GM10847 (cell line): Measurements from ENCODE around the gene RABGAP1L.

Experiments
- POLR2A ChIP-seq: IDR thresholded peaks from 2 replicates; pipeline ENCODE4 v1.6.1; 2011; ENCODE audit not compliant: insufficient read length; ENCODE audit errors: extremely low read depth

Gene RABGAP1L

GRCh38 chr1:174875306-174875705, 716.0 kb downstream of the RABGAP1L start:
- no peak for TF ChIP-seq POLR2A

- no peak for TF ChIP-seq POLR2A
Measured at GRCh38 chr1:174877208-174877673, 717.9 kb downstream of the RABGAP1L start.

- TF ChIP-seq POLR2A, result no peak
Measured at GRCh38 chr1:174880171-174880570, 720.9 kb downstream of the RABGAP1L start.

- no peak for TF ChIP-seq POLR2A
Measured at GRCh38 chr1:174883409-174883808, 724.1 kb downstream of the RABGAP1L start.

GRCh38 chr1:174884038-174884437, 724.7 kb downstream of the RABGAP1L start:
- TF ChIP-seq POLR2A, result no peak

GRCh38 chr1:174884566-174884965, 725.2 kb downstream of the RABGAP1L start:
- TF ChIP-seq POLR2A, result no peak

- no peak for TF ChIP-seq POLR2A
Measured at GRCh38 chr1:174890024-174890423, 730.7 kb downstream of the RABGAP1L start.

GRCh38 chr1:174892016-174892415, 732.7 kb downstream of the RABGAP1L start:
- TF ChIP-seq POLR2A, result no peak

GRCh38 chr1:174894117-174894762, 734.9 kb downstream of the RABGAP1L start:
- no peak for TF ChIP-seq POLR2A

GRCh38 chr1:174898102-174898797, 738.9 kb downstream of the RABGAP1L start:
- TF ChIP-seq POLR2A, result no peak

- TF ChIP-seq POLR2A, result no peak
Measured at GRCh38 chr1:174900317-174900716, 741.0 kb downstream of the RABGAP1L start.

GRCh38 chr1:174902531-174903099, 743.3 kb downstream of the RABGAP1L start:
- no peak for TF ChIP-seq POLR2A

GRCh38 chr1:174911606-174912005, 752.3 kb downstream of the RABGAP1L start:
- no peak for TF ChIP-seq POLR2A

- TF ChIP-seq POLR2A, result no peak
Measured at GRCh38 chr1:174912264-174912663, 752.9 kb downstream of the RABGAP1L start.

- TF ChIP-seq POLR2A, result no peak
Measured at GRCh38 chr1:174913225-174913903, 754.0 kb downstream of the RABGAP1L start.

- TF ChIP-seq POLR2A, result no peak
Measured at GRCh38 chr1:174914991-174915390, 755.7 kb downstream of the RABGAP1L start.
